ENCODE measurements around the gene ATXN1.
A peak's percentile ranks its signal among the peaks of the same experiment; 100 is the strongest.
"Not testable (repeated sequence)": the region's sequence is repeated elsewhere in the genome, so short reads cannot be mapped to it uniquely, and the experiment has no call there.

The ATXN1 gene

GRCh38 chr6:16760516-16761470, at the start of gene ATXN1:
Gene ATXN1 (minus strand): TSS chr6:16761460.
- DNase-seq, result peak; percentile 27 to 47

GRCh38 chr6:16810411-16810810, 49.2 kb upstream of the ATXN1 start:
- DNase-seq, result no peak

- no peak for DNase-seq
Observed at GRCh38 chr6:16809753-16810358, 48.6 kb upstream of the ATXN1 start.

DNA sequence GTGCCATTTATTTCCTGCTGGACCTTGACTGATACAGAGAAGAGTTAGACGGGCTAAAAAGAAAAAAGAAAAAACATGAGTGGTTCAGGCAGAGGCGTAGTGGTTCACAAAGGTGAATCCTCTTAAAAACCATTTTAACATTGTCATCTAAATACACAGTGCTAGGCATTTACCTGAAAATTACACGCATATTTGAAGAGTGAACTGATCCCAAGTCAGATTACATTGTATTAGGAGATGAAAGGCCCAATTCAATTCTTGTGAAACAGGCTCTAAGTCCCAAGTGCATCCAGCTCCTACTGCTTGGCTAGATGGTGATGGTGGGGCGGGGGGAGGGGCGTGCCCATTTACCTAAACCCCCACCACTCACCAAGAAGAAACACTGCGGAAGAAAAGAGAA, 46.7 kb upstream of the ATXN1 start:
- peak in 1 of 2 experiments; percentile 14 for DNase-seq

DNA sequence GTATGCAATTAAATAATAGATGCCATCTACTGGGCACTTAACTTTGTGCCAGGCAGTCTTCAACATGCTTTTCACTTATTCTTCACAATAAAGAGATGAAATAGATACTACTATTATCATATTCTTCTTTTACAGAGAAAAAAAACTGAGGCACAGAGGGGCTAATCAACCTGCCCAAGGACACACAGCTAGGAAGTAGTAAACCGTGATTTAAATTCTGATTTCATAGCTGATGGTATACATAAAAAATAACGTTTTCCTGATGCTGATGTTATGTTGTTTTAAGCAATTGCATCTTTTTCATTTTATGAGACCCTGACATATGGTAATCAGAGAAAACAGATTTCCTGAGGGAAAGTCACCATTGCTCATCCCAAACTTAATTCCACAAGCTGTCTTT, 45.1 kb upstream of the ATXN1 start:
- DNase-seq, result no peak

DNA sequence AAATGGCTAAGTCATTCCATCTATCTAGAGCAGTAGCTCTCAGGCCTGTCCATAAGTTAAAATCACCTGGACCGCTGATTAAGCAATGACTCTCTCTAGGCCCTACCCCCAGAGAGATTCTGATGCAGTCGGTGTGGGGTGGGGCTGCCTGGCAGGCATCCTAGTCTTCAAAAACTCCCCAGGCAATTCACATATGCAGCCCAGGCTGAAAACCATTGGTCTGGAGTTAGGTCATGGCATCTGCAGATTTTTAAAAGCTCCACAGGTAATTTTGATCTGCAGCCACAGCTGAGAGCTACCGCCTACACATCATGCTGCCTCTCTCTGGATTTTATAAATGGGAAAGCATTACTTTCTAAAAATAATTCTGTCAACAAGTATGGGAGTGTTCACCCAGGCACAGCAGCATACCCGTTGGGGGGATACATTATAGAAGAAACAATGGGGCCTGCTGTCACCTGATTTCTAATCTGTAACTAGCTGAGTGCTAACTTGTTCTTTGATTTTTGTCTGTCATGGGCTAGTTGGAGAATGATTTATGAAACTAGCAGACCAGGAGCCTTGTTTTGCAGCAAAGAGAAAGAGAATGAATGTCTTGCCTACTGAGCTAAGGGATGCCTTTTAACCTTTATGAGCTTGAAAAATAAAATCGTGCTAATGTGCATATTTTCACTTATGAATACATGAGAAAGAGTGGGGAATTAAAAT, 44.1 kb upstream of the ATXN1 start:
- DNase-seq, result no peak

DNA sequence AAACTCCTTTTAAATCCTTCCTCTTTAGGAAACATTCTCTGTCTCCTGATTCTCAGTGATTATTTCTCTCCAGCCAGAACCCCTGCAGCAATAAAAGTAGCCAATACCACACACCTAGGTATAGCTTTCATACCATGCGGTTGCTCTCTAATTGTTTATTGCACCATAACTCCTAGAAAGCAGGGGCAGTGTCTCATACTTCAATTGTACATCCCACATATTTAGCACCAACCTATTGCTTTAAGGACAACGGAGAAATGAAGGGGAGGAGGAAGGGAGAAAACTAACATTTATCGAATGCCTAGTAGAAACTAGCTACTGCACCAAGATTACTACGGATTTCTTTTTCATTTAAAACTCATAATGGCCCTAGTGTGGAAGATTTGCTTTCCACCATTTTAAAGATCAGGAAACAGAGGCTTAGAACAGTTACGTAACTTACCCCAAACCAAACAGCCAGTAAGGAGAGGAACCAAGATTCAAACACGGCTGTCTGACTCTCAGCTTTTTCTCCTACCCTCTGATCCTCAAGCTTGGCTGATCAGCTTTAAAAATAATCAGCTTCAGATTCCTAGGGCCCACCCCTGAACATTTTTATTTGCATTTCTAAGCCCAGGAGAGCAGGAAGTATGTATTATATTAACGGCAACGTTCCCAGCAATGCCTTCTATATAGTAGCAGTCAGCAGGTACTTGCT, 43.4 kb upstream of the ATXN1 start:
- no peak for DNase-seq

- DNase-seq, result peak in 1 of 2 experiments; percentile 12
Observed at GRCh38 chr6:16803294-16804200, 42.3 kb upstream of the ATXN1 start.

DNA sequence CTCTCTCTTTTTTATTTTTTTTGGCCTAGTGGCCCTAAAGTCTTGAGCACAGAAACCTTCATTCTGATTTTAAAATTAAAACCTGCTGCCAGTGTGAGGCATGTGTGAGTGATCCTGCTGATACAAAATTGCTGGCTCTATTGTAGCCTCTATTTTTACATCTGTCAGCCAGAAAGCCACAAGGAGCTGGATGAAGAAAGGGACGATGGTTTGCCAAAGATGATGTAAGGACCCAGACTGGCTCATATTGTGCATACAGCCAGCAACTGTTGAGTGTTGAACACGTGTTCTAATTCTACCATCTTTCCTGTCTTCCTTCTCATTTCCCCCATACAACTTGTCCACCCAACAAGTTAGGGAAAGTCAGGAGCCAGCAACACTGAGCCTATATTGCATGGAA, 40.8 kb upstream of the ATXN1 start:
- no peak for DNase-seq

GRCh38 chr6:16800942-16801341, 39.7 kb upstream of the ATXN1 start:
- no peak for DNase-seq

- peak in 1 of 2 experiments; percentile 5 for DNase-seq
Observed at GRCh38 chr6:16800341-16800740, 39.1 kb upstream of the ATXN1 start.

DNA sequence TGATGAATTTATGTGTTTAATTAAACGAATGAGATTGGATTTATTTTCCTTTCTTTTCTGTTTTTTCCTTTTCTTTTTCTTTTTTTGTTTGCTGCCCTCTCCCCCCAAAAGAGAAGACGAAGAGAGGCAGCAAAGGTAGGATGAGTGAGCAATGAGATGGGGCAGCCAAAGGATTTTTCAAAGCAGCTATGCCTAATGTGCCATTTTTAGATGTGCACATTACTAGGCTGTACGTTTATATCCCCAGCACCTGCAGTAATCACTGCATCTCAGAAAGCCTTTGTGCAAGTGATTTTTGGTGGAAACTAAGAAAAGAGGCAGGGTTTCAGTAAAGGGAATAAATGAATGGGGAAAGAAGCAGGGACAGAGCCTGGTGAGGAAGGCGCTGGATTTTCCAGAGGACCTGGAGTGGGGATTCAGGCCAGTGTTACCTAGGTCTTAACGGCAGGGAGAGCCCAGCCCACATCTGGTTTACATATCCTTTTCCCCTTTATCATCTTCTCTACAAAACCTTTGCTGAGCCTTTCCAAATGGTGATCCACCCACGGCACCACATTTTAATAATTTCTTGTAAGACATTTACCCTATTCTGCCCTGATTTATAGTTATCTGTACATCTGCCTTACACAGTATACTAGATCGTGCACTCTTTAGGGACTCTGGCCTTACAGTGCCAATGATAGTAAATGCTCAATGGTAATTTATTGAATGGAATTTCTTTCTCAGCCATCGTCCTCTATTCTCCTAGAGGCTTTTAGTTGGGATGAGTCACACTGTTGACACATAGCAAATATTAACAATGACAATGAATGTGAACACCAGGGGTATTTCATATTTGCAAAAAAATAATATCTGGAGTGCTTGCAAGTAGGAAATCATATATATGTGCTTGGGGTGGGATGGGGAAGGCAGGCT, 38.3 kb upstream of the ATXN1 start:
- DNase-seq, result peak; percentile 45 to 65

DNA sequence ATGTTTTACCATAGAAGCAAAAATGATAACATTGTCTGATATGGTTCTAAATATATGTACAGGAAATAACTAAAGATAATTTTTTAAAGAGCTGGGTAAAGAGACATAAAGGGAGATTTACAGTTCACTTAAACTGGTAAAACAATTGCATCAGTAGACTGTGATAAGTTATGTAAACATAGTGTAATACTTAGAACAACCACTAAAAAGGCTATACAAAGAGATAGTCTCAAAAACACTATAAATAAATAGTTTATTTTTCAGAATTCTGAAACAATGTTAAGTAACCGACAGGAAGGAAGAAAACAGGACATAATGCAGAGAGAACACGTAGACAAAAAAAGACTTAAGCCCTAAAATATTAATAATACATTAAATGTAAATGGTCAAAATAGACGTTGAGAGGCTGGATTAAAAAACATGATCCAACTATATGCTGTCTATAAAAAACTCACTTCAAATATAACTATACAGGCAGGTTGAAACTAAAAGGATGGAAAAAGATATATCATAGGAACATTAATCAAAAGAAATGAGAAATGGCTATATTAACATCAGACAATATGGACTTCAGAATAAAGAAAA, 32.7 kb upstream of the ATXN1 start:
- DNase-seq, result no peak

DNA sequence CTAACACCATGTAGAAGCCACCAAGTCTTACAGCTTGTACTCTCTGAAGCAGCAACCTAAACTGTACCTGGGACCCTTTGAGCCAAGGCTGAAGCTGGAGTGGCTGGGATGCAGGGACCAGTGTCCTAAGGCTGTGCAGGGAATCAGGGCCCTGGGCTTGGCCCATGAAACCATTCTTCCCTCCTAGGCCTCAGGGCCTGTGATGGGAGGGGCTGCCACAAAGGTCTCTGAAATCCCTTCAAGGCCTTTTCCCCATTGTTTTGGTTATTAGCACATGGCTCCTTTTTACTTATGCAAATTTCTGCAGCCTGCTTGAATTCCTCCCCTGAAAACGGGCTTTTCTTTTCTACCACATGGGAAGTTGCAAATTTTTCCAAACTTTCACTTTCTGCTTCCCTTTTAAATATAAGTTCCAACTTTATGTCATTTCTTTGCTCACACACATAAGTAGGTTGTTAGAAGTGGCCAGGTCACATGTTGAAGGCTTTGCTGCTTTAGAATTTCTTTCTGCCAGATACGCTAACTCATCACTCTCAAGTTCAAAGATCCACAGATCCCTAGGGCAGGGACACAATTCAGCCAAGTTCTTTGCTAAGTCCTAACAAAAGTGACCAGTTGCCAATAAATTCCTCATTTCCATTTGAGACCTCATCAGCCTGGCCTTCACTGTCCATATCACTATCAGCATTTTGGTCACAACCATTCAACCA, 28.2 kb upstream of the ATXN1 start:
- no peak for DNase-seq

- no peak for DNase-seq
Observed at GRCh38 chr6:16787128-16787682, 25.9 kb upstream of the ATXN1 start.

GRCh38 chr6:16785496-16785895, 24.2 kb upstream of the ATXN1 start:
- no peak for DNase-seq

DNA sequence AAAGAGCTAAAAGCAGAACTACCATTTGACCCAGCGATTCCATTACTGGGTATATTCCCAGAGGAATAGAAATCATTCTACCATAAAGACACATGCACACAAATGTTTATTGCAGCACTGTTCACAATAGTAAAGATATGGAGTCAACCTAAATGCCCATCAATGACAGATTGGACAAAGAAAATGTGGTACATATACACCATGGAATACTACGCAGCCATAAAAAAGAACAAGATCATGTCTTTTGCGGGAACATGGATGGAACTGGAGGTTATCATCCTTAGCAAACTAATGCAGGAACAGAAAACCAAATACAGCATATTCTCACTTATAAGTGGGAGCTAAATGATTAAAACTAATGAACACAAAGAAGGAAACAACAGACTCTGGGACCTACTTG, 23.7 kb upstream of the ATXN1 start:
- not testable (repeated sequence) for DNase-seq

DNA sequence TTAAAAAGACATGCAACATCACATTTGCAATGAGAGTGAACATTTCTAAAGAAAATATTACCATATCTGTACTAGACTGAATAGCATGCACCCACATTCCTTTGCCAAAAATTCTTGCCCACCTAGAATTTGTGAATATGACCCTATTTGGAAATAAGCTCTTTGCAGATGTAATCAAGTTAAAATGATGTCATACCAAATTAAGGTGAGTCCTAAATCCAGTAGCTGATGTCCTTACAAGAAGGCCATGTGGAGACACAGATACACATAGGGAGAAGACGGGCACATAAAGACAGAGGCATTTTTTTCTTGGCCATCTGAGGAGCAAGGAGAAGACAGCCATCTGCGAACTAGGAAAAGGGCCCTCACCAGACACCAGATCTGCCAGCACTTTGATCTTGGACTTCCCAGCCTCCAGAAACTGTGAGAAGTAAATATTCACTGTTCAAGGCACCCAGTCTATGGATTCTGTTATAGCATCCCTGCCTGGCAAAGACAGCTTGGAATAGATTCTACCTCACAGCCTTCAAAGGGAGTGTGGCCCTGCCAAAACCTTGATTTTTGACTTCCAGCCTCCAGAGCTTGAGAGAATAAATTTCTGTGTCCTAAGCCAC, 22.8 kb upstream of the ATXN1 start:
- DNase-seq, result no peak

- DNase-seq, result peak in 1 of 2 experiments; percentile 47
Observed at GRCh38 chr6:16783509-16783908, 22.2 kb upstream of the ATXN1 start.

Measured in NCI-H1930 (cell line).